ENCODE results near the gene ANKRD35.

ANKRD35 gene

GRCh38 chr1:145858238-145858900 lies 27.3 kb downstream of the ANKRD35 start:
- Histone ChIP-seq H3K27me3 (ENCODE audit: control insufficient read depth in 1 of 2, insufficient read depth in 2 of 2, low read length in 2 of 2) (no peaks in the 10 kb centered on the region), H3K9ac (ENCODE audit: low read depth in 1 of 2, low read length in 2 of 2) (peak overlapping the region; percentile 63 to 76), H3K36me3 (ENCODE audit: control insufficient read depth in 1 of 2, insufficient read depth in 2 of 2, low read length in 2 of 2) (peaks cover 14 to 32% of the 10 kb centered on the region in 2 donors), H3K27ac (ENCODE audit: low read depth, low read length) (no peak overlapping the region), H3K4me3 (ENCODE audit: low read depth in 1 of 2, low read length in 2 of 2) (peak overlapping the region; percentile 80 to 92), H3K4me1 (ENCODE audit: control insufficient read depth in 1 of 2, insufficient read depth in 2 of 2, low read length in 2 of 2) (peaks cover 12 to 17% of the 10 kb centered on the region in 2 donors), H3K9me3 (ENCODE audit: control insufficient read depth in 1 of 2, low read length in 2 of 2) (no peaks in the 10 kb centered on the region)

GRCh38 chr1:145857170-145857569 lies 28.5 kb downstream of the ANKRD35 start:
- H3K27me3 ChIP-seq (ENCODE audit: control insufficient read depth in 1 of 2, insufficient read depth in 2 of 2, low read length in 2 of 2) = no peaks in the 10 kb centered on the region
- peaks cover 14 to 36% of the 10 kb centered on the region in 2 donors for H3K36me3 ChIP-seq (ENCODE audit: control insufficient read depth in 1 of 2, insufficient read depth in 2 of 2, low read length in 2 of 2)
- peaks cover 12 to 17% of the 10 kb centered on the region in 2 donors for H3K4me1 ChIP-seq (ENCODE audit: control insufficient read depth in 1 of 2, insufficient read depth in 2 of 2, low read length in 2 of 2)
- no peaks in the 10 kb centered on the region for H3K9me3 ChIP-seq (ENCODE audit: control insufficient read depth in 1 of 2, low read length in 2 of 2)
- H3K27ac ChIP-seq (ENCODE audit: low read depth, low read length) = no peak overlapping the region
- no peak overlapping the region for H3K4me3 ChIP-seq (ENCODE audit: low read depth in 1 of 2, low read length in 2 of 2)
- H3K9ac ChIP-seq (ENCODE audit: low read depth in 1 of 2, low read length in 2 of 2) = no peak overlapping the region

- no peak overlapping the region for H3K9ac ChIP-seq (ENCODE audit: low read depth in 1 of 2, low read length in 2 of 2)
- H3K4me1 ChIP-seq (ENCODE audit: control insufficient read depth in 1 of 2, insufficient read depth in 2 of 2, low read length in 2 of 2) = peaks cover 12 to 17% of the 10 kb centered on the region in 2 donors
- H3K27me3 ChIP-seq (ENCODE audit: control insufficient read depth in 1 of 2, insufficient read depth in 2 of 2, low read length in 2 of 2) = no peaks in the 10 kb centered on the region
- H3K4me3 ChIP-seq (ENCODE audit: low read depth in 1 of 2, low read length in 2 of 2) = no peak overlapping the region
- H3K9me3 ChIP-seq (ENCODE audit: control insufficient read depth in 1 of 2, low read length in 2 of 2) = no peaks in the 10 kb centered on the region
- peaks cover 20 to 43% of the 10 kb centered on the region in 2 donors for H3K36me3 ChIP-seq (ENCODE audit: control insufficient read depth in 1 of 2, insufficient read depth in 2 of 2, low read length in 2 of 2)
- H3K27ac ChIP-seq (ENCODE audit: low read depth, low read length) = no peak overlapping the region
Measured at GRCh38 chr1:145855426-145855948, 30.2 kb downstream of the ANKRD35 start.

- no peak overlapping the region for H3K27ac ChIP-seq (ENCODE audit: low read depth, low read length)
- peaks cover 18 to 52% of the 10 kb centered on the region in 2 donors for H3K36me3 ChIP-seq (ENCODE audit: control insufficient read depth in 1 of 2, insufficient read depth in 2 of 2, low read length in 2 of 2)
- no peak overlapping the region for H3K4me3 ChIP-seq (ENCODE audit: low read depth in 1 of 2, low read length in 2 of 2)
- H3K27me3 ChIP-seq (ENCODE audit: control insufficient read depth in 1 of 2, insufficient read depth in 2 of 2, low read length in 2 of 2) = no peaks in the 10 kb centered on the region
- H3K9me3 ChIP-seq (ENCODE audit: control insufficient read depth in 1 of 2, low read length in 2 of 2) = no peaks in the 10 kb centered on the region
- no peak overlapping the region for H3K9ac ChIP-seq (ENCODE audit: low read depth in 1 of 2, low read length in 2 of 2)
- peaks cover 4 to 15% of the 10 kb centered on the region in 2 donors for H3K4me1 ChIP-seq (ENCODE audit: control insufficient read depth in 1 of 2, insufficient read depth in 2 of 2, low read length in 2 of 2)
Measured at GRCh38 chr1:145849356-145850160, 36.1 kb downstream of the ANKRD35 start.

- Histone ChIP-seq H3K4me1 (ENCODE audit: control insufficient read depth in 1 of 2, insufficient read depth in 2 of 2, low read length in 2 of 2) (peaks cover 4 to 15% of the 10 kb centered on the region in 2 donors), H3K4me3 (ENCODE audit: low read depth in 1 of 2, low read length in 2 of 2) (no peak overlapping the region), H3K9ac (ENCODE audit: low read depth in 1 of 2, low read length in 2 of 2) (no peak overlapping the region), H3K36me3 (ENCODE audit: control insufficient read depth in 1 of 2, insufficient read depth in 2 of 2, low read length in 2 of 2) (peaks cover 11 to 42% of the 10 kb centered on the region in 2 donors), H3K27ac (ENCODE audit: low read depth, low read length) (no peak overlapping the region), H3K9me3 (ENCODE audit: control insufficient read depth in 1 of 2, low read length in 2 of 2) (no peaks in the 10 kb centered on the region), H3K27me3 (ENCODE audit: control insufficient read depth in 1 of 2, insufficient read depth in 2 of 2, low read length in 2 of 2) (no peaks in the 10 kb centered on the region)
Measured at GRCh38 chr1:145847827-145848226, 37.8 kb downstream of the ANKRD35 start.

- no peaks in the 10 kb centered on the region for H3K27me3 ChIP-seq (ENCODE audit: control insufficient read depth in 1 of 2, insufficient read depth in 2 of 2, low read length in 2 of 2)
- peak overlapping the region; percentile 67 to 85 for H3K9ac ChIP-seq (ENCODE audit: low read depth in 1 of 2, low read length in 2 of 2)
- peaks cover 4 to 15% of the 10 kb centered on the region in 2 donors for H3K4me1 ChIP-seq (ENCODE audit: control insufficient read depth in 1 of 2, insufficient read depth in 2 of 2, low read length in 2 of 2)
- no peak overlapping the region for H3K27ac ChIP-seq (ENCODE audit: low read depth, low read length)
- peak overlapping the region; percentile 73 to 76 for H3K4me3 ChIP-seq (ENCODE audit: low read depth in 1 of 2, low read length in 2 of 2)
- peaks cover 20 to 53% of the 10 kb centered on the region in 2 donors for H3K36me3 ChIP-seq (ENCODE audit: control insufficient read depth in 1 of 2, insufficient read depth in 2 of 2, low read length in 2 of 2)
- no peaks in the 10 kb centered on the region for H3K9me3 ChIP-seq (ENCODE audit: control insufficient read depth in 1 of 2, low read length in 2 of 2)
Measured at GRCh38 chr1:145846201-145846612, 39.5 kb downstream of the ANKRD35 start.

GRCh38 chr1:145845514-145846161 lies 40.0 kb downstream of the ANKRD35 start, which contains the start of gene NUDT17:
Gene NUDT17, plus strand, starts transcription at chr1:145845630. Its CDS starts 11 bp downstream, at chr1:145845641.
- peaks cover 4 to 15% of the 10 kb centered on the region in 2 donors for H3K4me1 ChIP-seq (ENCODE audit: control insufficient read depth in 1 of 2, insufficient read depth in 2 of 2, low read length in 2 of 2)
- peak within 1 kb of the TSS; percentile 67 to 85 for H3K9ac ChIP-seq (ENCODE audit: low read depth in 1 of 2, low read length in 2 of 2)
- H3K36me3 ChIP-seq (ENCODE audit: control insufficient read depth in 1 of 2, insufficient read depth in 2 of 2, low read length in 2 of 2) = peaks cover 21 to 53% of the 10 kb centered on the region in 2 donors
- no peaks in the 10 kb centered on the region for H3K27me3 ChIP-seq (ENCODE audit: control insufficient read depth in 1 of 2, insufficient read depth in 2 of 2, low read length in 2 of 2)
- H3K27ac ChIP-seq (ENCODE audit: low read depth, low read length) = no peak within 1 kb of the TSS
- no peaks in the 10 kb centered on the region for H3K9me3 ChIP-seq (ENCODE audit: control insufficient read depth in 1 of 2, low read length in 2 of 2)
- H3K4me3 ChIP-seq (ENCODE audit: low read depth in 1 of 2, low read length in 2 of 2) = peak within 1 kb of the TSS; percentile 73 to 76

GRCh38 chr1:145845144-145845513 lies 40.5 kb downstream of the ANKRD35 start:
- Histone ChIP-seq H3K9ac (ENCODE audit: low read depth in 1 of 2, low read length in 2 of 2) (peak overlapping the region; percentile 51 to 67), H3K27me3 (ENCODE audit: control insufficient read depth in 1 of 2, insufficient read depth in 2 of 2, low read length in 2 of 2) (no peaks in the 10 kb centered on the region), H3K36me3 (ENCODE audit: control insufficient read depth in 1 of 2, insufficient read depth in 2 of 2, low read length in 2 of 2) (peaks cover 21 to 52% of the 10 kb centered on the region in 2 donors), H3K4me3 (ENCODE audit: low read depth in 1 of 2, low read length in 2 of 2) (peak overlapping the region; percentile 73 to 76), H3K4me1 (ENCODE audit: control insufficient read depth in 1 of 2, insufficient read depth in 2 of 2, low read length in 2 of 2) (peaks cover 4 to 15% of the 10 kb centered on the region in 2 donors), H3K27ac (ENCODE audit: low read depth, low read length) (no peak overlapping the region), H3K9me3 (ENCODE audit: control insufficient read depth in 1 of 2, low read length in 2 of 2) (no peaks in the 10 kb centered on the region)

GRCh38 chr1:145843031-145843430 lies 42.6 kb downstream of the ANKRD35 start:
- Histone ChIP-seq H3K9ac (ENCODE audit: low read depth in 1 of 2, low read length in 2 of 2) (no peak overlapping the region), H3K27ac (ENCODE audit: low read depth, low read length) (no peak overlapping the region), H3K4me1 (ENCODE audit: control insufficient read depth in 1 of 2, insufficient read depth in 2 of 2, low read length in 2 of 2) (peaks cover 4 to 15% of the 10 kb centered on the region in 2 donors), H3K4me3 (ENCODE audit: low read depth in 1 of 2, low read length in 2 of 2) (no peak overlapping the region), H3K9me3 (ENCODE audit: control insufficient read depth in 1 of 2, low read length in 2 of 2) (no peaks in the 10 kb centered on the region), H3K27me3 (ENCODE audit: control insufficient read depth in 1 of 2, insufficient read depth in 2 of 2, low read length in 2 of 2) (no peaks in the 10 kb centered on the region), H3K36me3 (ENCODE audit: control insufficient read depth in 1 of 2, insufficient read depth in 2 of 2, low read length in 2 of 2) (peaks cover 24 to 52% of the 10 kb centered on the region in 2 donors)
